PC-3 (cell line): Measurements from ENCODE around the gene IGFL1.

Experiments used
- EZH2 ChIP-seq: fragments of 300-600 bp; sonication (generic); IDR thresholded peaks from one replicate; pipeline ENCODE4 v1.6.1; 2017; ENCODE audit warnings: antibody characterized with exemption, mild to moderate bottlenecking, low read length; ENCODE audit not compliant: unreplicated experiment
- EZH2phosphoT487 ChIP-seq: fragments of 300-600 bp; sonication (generic); IDR thresholded peaks from 2 replicates; pipeline ENCODE4 v1.6.1; 2018; ENCODE audit warnings: mild to moderate bottlenecking, antibody characterized with exemption, low read length, borderline replicate concordance
- TF ChIP-seq, protein P1 (sequence below): fragments of 300-600 bp; sonication (generic); conservative IDR thresholded peaks from 2 replicates; pipeline ENCODE4 v1.5.1; 2017; ENCODE audit warnings: antibody characterized with exemption, low read depth, mild to moderate bottlenecking, low read length

DNA sequence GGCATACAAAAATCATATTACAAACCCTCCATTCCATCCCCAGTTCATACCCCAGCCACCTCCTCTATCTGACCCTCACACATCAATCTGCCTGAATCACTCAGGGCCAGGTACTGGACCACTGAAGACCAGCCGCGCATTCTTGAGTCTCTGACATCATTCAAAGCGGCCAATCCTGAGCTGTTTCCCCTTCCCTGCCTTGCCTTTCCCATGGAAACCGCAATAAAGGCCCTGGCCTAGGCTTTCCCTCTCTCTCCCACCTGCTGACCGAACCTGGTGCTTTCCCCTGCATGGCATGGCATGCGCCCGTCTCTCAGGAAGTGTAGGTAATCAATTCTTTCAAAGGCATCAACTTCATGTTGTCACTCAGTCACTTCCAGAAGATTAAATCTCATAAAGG lies 49.6 kb downstream of the IGFL1 start:
- TF ChIP-seq EZH2 (no peak), EZH2phosphoT487 (no peak)
- TF ChIP-seq, protein P1, sequence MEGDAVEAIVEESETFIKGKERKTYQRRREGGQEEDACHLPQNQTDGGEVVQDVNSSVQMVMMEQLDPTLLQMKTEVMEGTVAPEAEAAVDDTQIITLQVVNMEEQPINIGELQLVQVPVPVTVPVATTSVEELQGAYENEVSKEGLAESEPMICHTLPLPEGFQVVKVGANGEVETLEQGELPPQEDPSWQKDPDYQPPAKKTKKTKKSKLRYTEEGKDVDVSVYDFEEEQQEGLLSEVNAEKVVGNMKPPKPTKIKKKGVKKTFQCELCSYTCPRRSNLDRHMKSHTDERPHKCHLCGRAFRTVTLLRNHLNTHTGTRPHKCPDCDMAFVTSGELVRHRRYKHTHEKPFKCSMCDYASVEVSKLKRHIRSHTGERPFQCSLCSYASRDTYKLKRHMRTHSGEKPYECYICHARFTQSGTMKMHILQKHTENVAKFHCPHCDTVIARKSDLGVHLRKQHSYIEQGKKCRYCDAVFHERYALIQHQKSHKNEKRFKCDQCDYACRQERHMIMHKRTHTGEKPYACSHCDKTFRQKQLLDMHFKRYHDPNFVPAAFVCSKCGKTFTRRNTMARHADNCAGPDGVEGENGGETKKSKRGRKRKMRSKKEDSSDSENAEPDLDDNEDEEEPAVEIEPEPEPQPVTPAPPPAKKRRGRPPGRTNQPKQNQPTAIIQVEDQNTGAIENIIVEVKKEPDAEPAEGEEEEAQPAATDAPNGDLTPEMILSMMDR, result no peak
